Head of caudate nucleus (tissue), 42 donors: Measurements from ENCODE around the gene BCAP31.
A peak's percentile ranks its signal among the peaks of the same experiment; 100 is the strongest.

Experiments used
- DNase-seq, 42 donors: peaks; one replicate each; pipeline versions ENCODE4 v3.0.0 to v3.0.0-alpha.2; 2020 to 2021; ENCODE audit warnings: mixed read lengths in 7 of 42
- intact Hi-C: fragments of 100-400 bp; cut with DNase I; formaldehyde crosslinking; loops from one replicate; pipeline ENCODE4 v1.15.0; 2022

BCAP31 gene

GRCh38 chrX:153671589-153672530, 52.3 kb downstream of the BCAP31 start:
- intact Hi-C loops = no loop called here
- DNase-seq = peak in 6 of 42 donors; percentile 10 to 27 (median 22)

- intact Hi-C loops = no loop called here
- DNase-seq = peak in 7 of 42 donors; percentile 11 to 28 (median 19)
Observed at GRCh38 chrX:153670748-153671588, 53.2 kb downstream of the BCAP31 start.

GRCh38 chrX:153669901-153670731, 54.1 kb downstream of the BCAP31 start:
- intact Hi-C loops = loop anchor here (5.0 to 10.0 kb wide), 3 partner anchors 63 to 705 kb away; no protein-coding TSS in a partner anchor
- DNase-seq = peak in 5 of 42 donors; percentile 8 to 24 (median 15)

- intact Hi-C loops = loop anchor here (5.0 to 10.0 kb wide), 3 partner anchors 62 to 705 kb away; no protein-coding TSS in a partner anchor
Observed at GRCh38 chrX:153669174-153669890, 54.9 kb downstream of the BCAP31 start.

GRCh38 chrX:153668423-153669173, 55.6 kb downstream of the BCAP31 start:
- intact Hi-C loops = loop anchor here (5.0 to 10.0 kb wide), 3 partner anchors 61 to 704 kb away; no protein-coding TSS in a partner anchor
- peak in 5 of 42 donors; percentile 14 to 42 (median 32) for DNase-seq

More at GRCh38 chrX:153669174-153669890, 54.9 kb downstream of the BCAP31 start:
- DNase-seq = peak in 10 of 42 donors; percentile 8 to 62 (median 48)

- DNase-seq = peak; percentile 64 to 96 (median 89)
- intact Hi-C loops = loop anchor here (5.0 to 10.0 kb wide), 3 partner anchors 61 to 703 kb away; no protein-coding TSS in a partner anchor
Observed at GRCh38 chrX:153667956-153668396, 56.2 kb downstream of the BCAP31 start.

- intact Hi-C loops = loop anchor here (5.0 to 10.0 kb wide), 3 partner anchors 60 to 703 kb away; no protein-coding TSS in a partner anchor
Observed at GRCh38 chrX:153667281-153667955, 56.8 kb downstream of the BCAP31 start.

GRCh38 chrX:153665726-153666306, 58.4 kb downstream of the BCAP31 start:
- peak in 4 of 42 donors; percentile 5 to 14 (median 8) for DNase-seq

More at GRCh38 chrX:153667281-153667955, 56.8 kb downstream of the BCAP31 start:
- peak in 2 of 42 donors; percentile 13 to 31 for DNase-seq

GRCh38 chrX:153662266-153662665, 61.9 kb downstream of the BCAP31 start:
- intact Hi-C loops = loop anchor here (10.0 kb wide), 1 partner anchor 697 kb away; no protein-coding TSS in a partner anchor
- DNase-seq = peak in 36 of 42 donors; percentile 43 to 81 (median 61)

More at GRCh38 chrX:153665726-153666306, 58.4 kb downstream of the BCAP31 start:
- intact Hi-C loops = loop anchor here (5.0 to 10.0 kb wide), 3 partner anchors 59 to 701 kb away; no protein-coding TSS in a partner anchor

GRCh38 chrX:153659268-153659667, 64.9 kb downstream of the BCAP31 start:
- peak in 1 of 42 donors; percentile 7 for DNase-seq
- intact Hi-C loops = no loop called here

GRCh38 chrX:153657161-153657560, 67.0 kb downstream of the BCAP31 start:
- intact Hi-C loops = no loop called here

GRCh38 chrX:153653556-153653955, 70.6 kb downstream of the BCAP31 start:
- intact Hi-C loops = no loop called here
- no peak for DNase-seq

More at GRCh38 chrX:153657161-153657560, 67.0 kb downstream of the BCAP31 start:
- DNase-seq = peak in 4 of 42 donors; percentile 4 to 30 (median 10)

GRCh38 chrX:153651540-153652079, 72.6 kb downstream of the BCAP31 start:
- peak in 7 of 42 donors; percentile 4 to 36 (median 11) for DNase-seq
- intact Hi-C loops = no loop called here

- DNase-seq = peak in 4 of 42 donors; percentile 3 to 21 (median 6)
- intact Hi-C loops = no loop called here
Observed at GRCh38 chrX:153650959-153651358, 73.2 kb downstream of the BCAP31 start.
